ENCODE data around the gene IMPDH1.

IMPDH1 gene

DNA sequence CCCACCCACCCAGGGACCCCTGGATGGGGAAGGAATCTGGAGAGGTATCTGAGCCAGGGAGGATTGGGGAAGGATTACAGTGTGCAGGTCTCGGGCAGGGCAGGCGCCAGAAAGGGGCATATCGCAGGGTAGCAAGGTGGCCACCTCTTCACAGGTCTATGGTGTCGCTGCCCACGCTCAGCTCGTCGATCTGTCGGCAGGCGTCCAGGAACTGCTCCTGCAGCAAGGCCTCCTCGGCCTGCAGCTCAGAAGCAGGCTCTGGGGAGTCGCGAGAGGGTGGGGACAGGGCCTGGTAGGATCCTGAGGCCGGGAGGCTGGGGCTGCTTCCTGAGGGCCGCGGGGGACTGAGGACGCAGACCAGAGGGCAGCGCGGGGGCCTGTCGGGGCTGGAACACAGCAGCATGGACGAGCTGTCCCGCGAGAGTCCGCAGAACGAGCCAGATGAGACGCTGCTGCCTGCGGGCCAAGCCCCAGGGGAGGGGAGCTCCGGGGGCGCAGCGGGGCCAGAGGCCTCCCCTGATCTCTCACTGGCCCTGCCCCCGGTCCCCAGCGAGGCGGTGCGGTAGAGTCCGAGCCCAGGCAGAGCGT is 59.0 kb downstream of the IMPDH1 start:
- ChIA-PET CTCF (interaction anchor here (0.5 to 1.0 kb wide), 2 partner anchors 37 to 382 kb away, joined by 3 read pairs; no protein-coding TSS in a partner anchor), POLR2A (ENCODE audit: low non-redundant PET) (no interaction called here)
- TF ChIP-seq, protein P1, sequence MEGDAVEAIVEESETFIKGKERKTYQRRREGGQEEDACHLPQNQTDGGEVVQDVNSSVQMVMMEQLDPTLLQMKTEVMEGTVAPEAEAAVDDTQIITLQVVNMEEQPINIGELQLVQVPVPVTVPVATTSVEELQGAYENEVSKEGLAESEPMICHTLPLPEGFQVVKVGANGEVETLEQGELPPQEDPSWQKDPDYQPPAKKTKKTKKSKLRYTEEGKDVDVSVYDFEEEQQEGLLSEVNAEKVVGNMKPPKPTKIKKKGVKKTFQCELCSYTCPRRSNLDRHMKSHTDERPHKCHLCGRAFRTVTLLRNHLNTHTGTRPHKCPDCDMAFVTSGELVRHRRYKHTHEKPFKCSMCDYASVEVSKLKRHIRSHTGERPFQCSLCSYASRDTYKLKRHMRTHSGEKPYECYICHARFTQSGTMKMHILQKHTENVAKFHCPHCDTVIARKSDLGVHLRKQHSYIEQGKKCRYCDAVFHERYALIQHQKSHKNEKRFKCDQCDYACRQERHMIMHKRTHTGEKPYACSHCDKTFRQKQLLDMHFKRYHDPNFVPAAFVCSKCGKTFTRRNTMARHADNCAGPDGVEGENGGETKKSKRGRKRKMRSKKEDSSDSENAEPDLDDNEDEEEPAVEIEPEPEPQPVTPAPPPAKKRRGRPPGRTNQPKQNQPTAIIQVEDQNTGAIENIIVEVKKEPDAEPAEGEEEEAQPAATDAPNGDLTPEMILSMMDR (conservative IDR thresholded peaks at IDR 0.05; ENCODE audit: low read depth), result no peak
- no peak for DNase-seq (ENCODE audit: low spot score)
- no peak overlapping the region for H3K27ac ChIP-seq

DNA sequence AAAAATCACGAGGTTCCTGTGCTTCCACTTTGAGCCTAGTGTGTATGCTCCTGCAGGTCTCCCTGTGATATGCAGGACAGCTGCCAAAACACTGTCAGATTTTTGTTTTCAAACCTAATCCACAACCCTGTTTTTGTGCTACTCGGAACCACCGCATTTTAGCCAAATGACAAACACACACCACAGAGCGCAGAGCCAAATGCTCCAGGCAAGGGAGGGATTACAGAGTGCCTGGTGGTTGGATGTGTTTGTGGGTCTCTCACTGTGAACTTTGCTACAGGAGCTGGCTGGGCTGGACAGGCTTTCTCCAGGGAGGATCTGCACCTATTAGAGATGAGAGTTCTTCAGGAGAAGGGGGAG is 60.3 kb downstream of the IMPDH1 start:
- no peak overlapping the region for H3K27ac ChIP-seq
- ChIA-PET CTCF (interaction anchor here (1.1 to 1.3 kb wide), 2 partner anchors 39 to 40 kb away, joined by 3 to 4 read pairs; no protein-coding TSS in a partner anchor), POLR2A (ENCODE audit: low non-redundant PET) (no interaction called here)
- TF ChIP-seq, protein P1 (conservative IDR thresholded peaks at IDR 0.05; ENCODE audit: low read depth), result no peak
- DNase-seq (ENCODE audit: low spot score), result no peak

DNA sequence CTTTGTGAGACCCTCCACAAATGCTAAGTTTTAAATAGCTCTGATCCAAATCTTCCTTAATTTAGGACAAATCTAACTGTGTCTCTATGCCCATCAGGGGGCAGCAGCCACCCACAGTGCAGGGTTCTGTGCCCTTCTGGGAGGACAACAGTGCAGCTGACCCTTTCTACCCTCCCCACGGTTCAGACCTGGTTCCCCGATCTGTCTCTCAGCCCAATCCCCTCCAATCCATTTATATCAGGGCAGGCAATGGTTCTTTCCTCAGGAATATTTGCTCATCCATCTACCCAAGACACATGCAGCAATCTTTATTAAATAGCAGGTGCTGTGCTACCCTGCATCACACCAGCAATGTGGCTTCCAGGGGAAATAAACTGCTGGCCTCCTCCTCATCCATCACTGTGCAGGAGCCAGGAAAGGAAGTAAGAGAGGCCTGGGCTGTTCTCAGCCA is 62.1 kb downstream of the IMPDH1 start:
- TF ChIP-seq, protein P1 (conservative IDR thresholded peaks at IDR 0.05; ENCODE audit: low read depth), result peak; percentile 87
- ChIA-PET POLR2A (ENCODE audit: low non-redundant PET) (no interaction called here), CTCF (interaction anchor here (0.5 to 2.0 kb wide), 24 partner anchors 10 to 680 kb away, joined by 3 to 87 read pairs (median 4); partner anchors contain the start of gene PRRT4)
- DNase-seq (ENCODE audit: low spot score), result peak; percentile 41
- no peak overlapping the region for H3K27ac ChIP-seq

DNA sequence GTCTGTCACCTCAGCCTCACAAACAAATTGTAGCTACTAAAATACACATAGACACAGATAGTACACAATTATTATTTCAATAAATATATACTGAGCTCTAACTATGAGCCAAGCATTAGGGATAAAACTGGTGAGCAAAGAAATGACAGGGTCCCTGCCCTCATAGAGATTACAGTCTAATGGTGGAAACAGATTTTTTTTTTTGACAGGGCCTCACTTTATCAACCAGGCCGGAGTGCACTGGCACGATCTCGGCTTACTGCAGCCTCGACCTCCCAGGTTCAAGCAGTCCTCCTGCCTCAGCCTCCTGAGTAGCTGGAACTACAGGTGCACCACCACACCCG is 65.4 kb downstream of the IMPDH1 start:
- H3K27ac ChIP-seq, result no peak overlapping the region
- no peak for DNase-seq (ENCODE audit: low spot score)
- ChIA-PET CTCF (interaction anchor here (0.6 to 1.7 kb wide), 3 partner anchors 37 to 111 kb away, joined by 3 to 17 read pairs (median 3); partner anchors contain the start of gene HILPDA), POLR2A (ENCODE audit: low non-redundant PET) (no interaction called here)
- TF ChIP-seq, protein P1 (conservative IDR thresholded peaks at IDR 0.05; ENCODE audit: low read depth), result no peak

DNA sequence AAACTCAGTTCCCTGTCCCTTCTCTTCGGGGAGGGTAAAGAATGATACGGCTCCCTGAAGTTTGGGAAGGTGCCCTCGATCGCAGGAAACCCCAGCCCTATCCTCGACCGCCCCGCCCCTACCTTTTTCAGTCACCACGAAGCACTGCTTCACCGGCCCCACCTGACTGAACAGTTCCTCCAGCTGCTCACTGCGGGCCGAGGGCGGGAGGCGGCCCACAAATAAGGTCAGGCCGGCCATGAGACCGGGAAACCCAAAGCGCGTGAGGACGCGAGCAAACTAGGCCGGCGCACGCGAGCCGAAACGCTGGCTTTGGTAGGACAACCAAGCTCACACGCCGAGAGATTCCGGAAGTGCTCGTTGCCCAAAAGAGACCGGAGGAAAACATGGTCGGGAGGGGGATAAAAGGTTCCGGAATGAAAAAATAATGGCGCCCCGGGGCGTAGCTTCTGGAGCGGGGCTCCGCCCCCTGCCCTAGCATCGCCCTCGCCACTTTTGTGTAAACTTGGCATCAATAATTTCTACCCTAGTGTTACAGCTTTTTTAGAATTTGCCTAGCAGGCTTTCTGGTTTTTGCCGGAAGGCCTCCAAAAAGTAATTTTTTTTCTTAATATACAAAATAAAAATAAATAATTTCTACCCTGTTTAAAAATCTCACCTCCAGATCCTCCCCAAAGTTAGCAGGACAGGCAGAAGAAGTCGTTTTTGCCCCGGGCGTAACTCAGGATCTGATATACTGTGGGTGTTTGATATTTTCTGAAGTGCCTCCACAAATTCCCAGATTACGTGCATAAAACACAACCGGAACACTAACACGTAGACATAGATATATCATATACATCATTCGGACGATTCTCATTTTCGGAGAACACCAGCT is 66.0 kb downstream of the IMPDH1 start, which contains the start of gene RBM28:
Gene RBM28 (minus strand): TSS at position 355 of the 877 bp plus-strand sequence. CDS start 115 bp downstream, at position 240.
- peak; percentile 93 for DNase-seq (ENCODE audit: low spot score)
- CTCF ChIA-PET, result interaction anchor here (0.6 to 1.7 kb wide), 3 partner anchors 14 to 112 kb away, joined by 3 to 17 read pairs (median 3); partner anchors contain the start of gene HILPDA
- H3K27ac ChIP-seq, result peak within 1 kb of the TSS; percentile 85
- TF ChIP-seq, protein P1 (conservative IDR thresholded peaks at IDR 0.05; ENCODE audit: low read depth), result no peak
- POLR2A ChIA-PET (ENCODE audit: low non-redundant PET), result no interaction called here
